HG02798 (cell line): ENCODE measurements around the gene SEMA6A.
A peak's percentile ranks its signal among the peaks of the same experiment; 100 is the strongest.

Source experiments
- ATAC-seq: cut with Tn5 transposase; IDR thresholded peaks from one replicate; pipeline ENCODE4 v1.9.1; 2021; ENCODE audit warnings: mild to moderate bottlenecking; ENCODE audit not compliant: unreplicated experiment, poor library complexity

The SEMA6A gene

GRCh38 chr5:116577064-116577788, 2.6 kb upstream of the SEMA6A start:
- ATAC-seq: peak; percentile 60

- peak; percentile 49 for ATAC-seq
Measured at GRCh38 chr5:116576053-116576713, 1.6 kb upstream of the SEMA6A start.

- peak; percentile 2 for ATAC-seq
Measured at GRCh38 chr5:116575326-116576052, 866 bp upstream of the SEMA6A start.

GRCh38 chr5:116573702-116574366, 789 bp downstream of the SEMA6A start:
- no peak for ATAC-seq

- ATAC-seq: no peak
Measured at GRCh38 chr5:116573279-116573701, 1.3 kb downstream of the SEMA6A start.

- ATAC-seq: no peak
Measured at GRCh38 chr5:116572350-116573278, 2.0 kb downstream of the SEMA6A start.

GRCh38 chr5:116571568-116572349, 2.9 kb downstream of the SEMA6A start:
- no peak for ATAC-seq

GRCh38 chr5:116569999-116570398, 4.6 kb downstream of the SEMA6A start:
- ATAC-seq: no peak

- no peak for ATAC-seq
Measured at GRCh38 chr5:116567106-116567505, 7.5 kb downstream of the SEMA6A start.

- peak; percentile 78 for ATAC-seq
Measured at GRCh38 chr5:116566251-116566650, 8.4 kb downstream of the SEMA6A start.

- no peak for ATAC-seq
Measured at GRCh38 chr5:116564756-116565490, 9.7 kb downstream of the SEMA6A start.

GRCh38 chr5:116564312-116564711, 10.3 kb downstream of the SEMA6A start:
- ATAC-seq: no peak

- ATAC-seq: no peak
Measured at GRCh38 chr5:116563736-116564308, 10.8 kb downstream of the SEMA6A start.

- ATAC-seq: no peak
Measured at GRCh38 chr5:116562669-116563068, 12.0 kb downstream of the SEMA6A start.

GRCh38 chr5:116561658-116562057, 13.0 kb downstream of the SEMA6A start:
- ATAC-seq: no peak

- no peak for ATAC-seq
Measured at GRCh38 chr5:116559673-116560164, 14.9 kb downstream of the SEMA6A start.

GRCh38 chr5:116559239-116559638, 15.4 kb downstream of the SEMA6A start:
- ATAC-seq: no peak
